Measurements from ENCODE around the gene GPX1.
A peak's percentile ranks its signal among the peaks of the same experiment; 100 is the strongest.
"Not testable (repeated sequence)": the region's sequence is repeated elsewhere in the genome, so short reads cannot be mapped to it uniquely, and the experiment has no call there.

The GPX1 gene

DNA sequence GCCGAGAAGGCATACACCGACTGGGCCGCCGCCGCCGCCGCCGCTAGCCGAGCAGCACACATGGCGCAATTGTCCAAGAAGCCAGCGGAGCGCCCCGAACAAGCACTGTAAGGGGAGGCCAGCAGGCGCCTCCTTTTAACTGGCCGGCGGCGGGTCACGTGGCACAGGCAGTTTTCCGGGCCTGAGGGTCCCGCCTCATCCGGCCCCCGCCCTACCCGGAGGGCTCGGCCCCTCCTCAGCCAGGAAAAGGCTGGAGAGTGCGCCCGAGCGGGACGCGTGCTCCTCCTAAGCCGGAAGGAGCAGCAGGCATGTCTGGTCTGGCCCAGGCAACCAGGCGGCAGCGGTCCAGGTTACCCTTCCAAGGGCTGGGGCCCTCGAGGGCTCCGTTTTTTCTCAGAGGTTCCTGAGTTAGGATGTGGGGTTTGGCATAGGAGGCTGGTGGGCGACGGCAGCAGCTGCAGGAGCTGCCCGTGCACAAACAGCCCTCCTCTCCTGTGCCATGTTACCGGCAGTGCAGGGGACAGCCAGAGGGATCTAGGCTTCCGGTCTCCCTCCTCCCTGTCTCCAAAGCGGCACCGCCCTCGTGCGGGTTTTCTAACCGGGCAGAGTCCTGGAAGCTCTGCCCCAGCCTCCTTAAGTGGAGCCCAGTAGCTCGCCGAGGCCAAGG is at the start of gene GPX1:
GPX1 (minus strand) TSS at position 137 of the 667 bp plus-strand sequence; CDS start at position 62, 75 bp downstream.
- peak; percentile 85 for DNase-seq (ENCODE audit: low spot score)

DNA sequence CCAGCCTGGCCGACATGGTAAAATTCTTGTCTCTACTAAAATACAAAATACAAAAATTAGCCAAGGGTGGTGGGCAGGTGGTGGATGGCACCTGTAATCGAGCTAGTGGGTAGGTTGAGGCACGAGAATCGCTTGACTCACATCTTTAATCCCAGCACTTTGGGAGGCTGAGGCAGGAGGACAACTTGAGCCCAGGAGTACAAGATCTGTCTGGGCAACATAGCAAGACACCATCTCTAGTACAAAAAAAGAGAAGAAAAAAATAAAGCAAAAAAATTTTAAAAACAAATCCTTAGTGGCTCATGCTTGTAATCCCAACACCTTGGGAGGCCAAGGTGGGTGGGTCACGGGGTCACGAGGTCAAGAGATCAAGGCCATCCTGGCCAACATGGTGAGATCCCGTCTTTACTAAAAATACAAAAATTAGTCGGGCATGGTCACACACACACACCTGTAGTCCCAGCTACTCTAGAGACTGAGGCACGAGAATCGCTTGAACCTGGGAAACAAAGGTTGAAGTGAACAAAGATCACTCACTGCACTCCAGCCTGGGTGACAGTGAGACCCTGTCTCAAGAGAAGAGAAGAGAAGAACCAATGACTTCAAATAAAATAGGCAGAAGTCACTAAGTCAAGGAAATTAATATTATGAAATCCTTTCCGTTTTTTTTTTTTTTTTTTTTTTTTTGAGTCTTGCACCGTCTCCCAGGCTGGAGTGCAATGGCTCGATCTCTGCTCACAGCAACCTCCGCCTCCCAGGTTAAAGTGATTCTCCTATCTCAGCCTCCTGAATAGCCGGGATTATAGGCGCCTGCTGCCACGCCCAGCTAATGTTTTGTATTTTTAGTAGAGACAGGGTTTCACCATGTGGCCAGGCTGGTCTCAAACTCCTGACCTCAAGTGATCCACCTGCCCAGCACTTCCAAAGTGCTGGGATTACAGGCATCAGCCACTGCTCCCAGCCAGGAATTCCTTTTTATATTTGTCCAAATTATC is 48.7 kb upstream of the GPX1 start:
- no peak for DNase-seq (ENCODE audit: low spot score)

- DNase-seq (ENCODE audit: low spot score): not testable (repeated sequence)
These were observed 47.4 kb upstream of the GPX1 start for GRCh38 chr3:49405570-49405969.

DNA sequence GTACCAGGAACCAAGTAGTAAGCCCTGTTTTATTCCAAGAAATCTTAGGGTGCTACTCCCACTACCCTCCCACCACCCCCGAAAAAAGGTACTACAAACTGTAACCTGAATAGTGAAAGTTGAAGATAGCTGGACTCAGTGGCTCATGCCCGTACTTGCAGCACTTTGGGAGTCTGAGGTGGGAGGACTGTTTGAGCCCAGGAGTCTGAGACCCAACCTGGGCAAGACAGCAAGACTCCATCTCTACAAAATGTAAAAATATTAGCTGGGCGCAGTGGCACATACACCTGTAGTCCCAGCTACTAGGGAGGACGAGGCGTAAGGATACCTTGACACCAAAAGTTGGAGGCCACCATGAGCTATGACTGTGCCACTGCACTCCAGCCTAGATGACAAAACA is 45.7 kb upstream of the GPX1 start:
- DNase-seq (ENCODE audit: low spot score): no peak

GRCh38 chr3:49401766-49402165 is 43.6 kb upstream of the GPX1 start:
- no peak for DNase-seq (ENCODE audit: low spot score)

DNA sequence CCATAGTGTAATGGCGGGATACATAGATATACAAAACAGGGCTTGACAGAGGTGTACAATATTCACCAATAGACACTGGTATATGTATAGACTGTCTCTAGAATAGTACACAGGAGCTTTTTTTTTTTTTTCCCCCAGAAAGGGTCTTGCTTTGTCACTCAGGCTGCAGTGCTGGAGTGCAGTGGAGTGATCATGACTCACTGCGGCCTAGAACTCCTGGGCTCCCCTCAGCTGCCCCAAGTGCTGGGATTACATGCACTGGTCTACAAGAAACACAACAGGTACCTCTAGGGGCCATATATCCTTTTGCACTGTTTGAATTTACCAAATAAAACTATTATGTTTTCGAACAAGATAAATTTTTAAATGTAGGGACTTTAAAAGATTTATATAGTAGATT is 41.3 kb upstream of the GPX1 start:
- no peak for DNase-seq (ENCODE audit: low spot score)

GRCh38 chr3:49397470-49397869 is 39.3 kb upstream of the GPX1 start:
- no peak for DNase-seq (ENCODE audit: low spot score)

GRCh38 chr3:49391310-49391709 is 33.2 kb upstream of the GPX1 start:
- not testable (repeated sequence) for DNase-seq (ENCODE audit: low spot score)

DNA sequence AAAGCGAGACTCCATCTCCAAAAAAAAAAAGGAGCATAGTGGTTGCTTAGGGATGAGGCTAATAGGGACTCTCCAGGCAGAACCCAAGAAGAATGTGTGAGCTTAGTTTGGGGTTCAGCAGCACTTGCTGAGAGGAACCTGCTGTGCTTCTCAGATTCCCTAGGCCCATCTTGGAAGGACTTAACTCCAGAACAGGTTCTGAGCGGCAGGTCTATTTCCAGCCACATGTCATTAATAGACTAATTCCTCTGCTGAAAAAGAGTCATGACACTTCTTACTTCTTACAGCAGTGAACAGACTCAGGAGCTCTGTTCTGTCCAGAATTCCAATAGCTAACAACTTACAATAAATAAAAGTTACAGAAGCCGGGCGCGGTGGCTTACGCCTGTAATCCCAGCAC is 31.1 kb upstream of the GPX1 start:
- no peak for DNase-seq (ENCODE audit: low spot score)

GRCh38 chr3:49388289-49388820 is 30.2 kb upstream of the GPX1 start:
- no peak for DNase-seq (ENCODE audit: low spot score)

- no peak for DNase-seq (ENCODE audit: low spot score)
These were observed 29.6 kb upstream of the GPX1 start for GRCh38 chr3:49387721-49388120.

- no peak for DNase-seq (ENCODE audit: low spot score)
These were observed 28.1 kb upstream of the GPX1 start for GRCh38 chr3:49386056-49386756.

DNA sequence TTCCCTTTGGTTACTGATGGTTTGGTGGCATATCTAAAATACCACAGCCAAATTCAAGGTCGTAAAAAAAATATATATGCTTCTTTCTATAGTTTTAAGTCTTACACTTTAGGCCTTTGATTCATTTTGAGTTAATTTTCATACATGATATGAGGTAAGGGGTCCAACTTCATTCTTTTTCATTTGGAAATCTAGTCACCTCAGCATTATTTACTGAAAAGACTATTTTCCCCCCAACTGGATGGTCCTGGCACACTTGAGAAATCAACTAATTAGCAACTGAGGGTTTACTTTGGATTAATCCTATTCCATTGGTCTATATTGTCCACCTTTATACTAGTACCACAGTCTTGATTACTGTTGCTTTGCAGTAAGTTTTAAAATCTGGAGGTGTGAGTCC is 27.5 kb upstream of the GPX1 start:
- no peak for DNase-seq (ENCODE audit: low spot score)

- no peak for DNase-seq (ENCODE audit: low spot score)
These were observed 25.2 kb upstream of the GPX1 start for GRCh38 chr3:49383387-49383786.

GRCh38 chr3:49378249-49378895 is 20.2 kb upstream of the GPX1 start:
- DNase-seq (ENCODE audit: low spot score): no peak

- no peak for DNase-seq (ENCODE audit: low spot score)
These were observed 19.3 kb upstream of the GPX1 start for GRCh38 chr3:49377483-49377882.

- DNase-seq (ENCODE audit: low spot score): no peak
These were observed 13.8 kb upstream of the GPX1 start for GRCh38 chr3:49371946-49372345.

- DNase-seq (ENCODE audit: low spot score): no peak
These were observed 12.6 kb upstream of the GPX1 start for GRCh38 chr3:49370585-49371290.

GRCh38 chr3:49362561-49362960 is 4.4 kb upstream of the GPX1 start:
- no peak for DNase-seq (ENCODE audit: low spot score)

DNA sequence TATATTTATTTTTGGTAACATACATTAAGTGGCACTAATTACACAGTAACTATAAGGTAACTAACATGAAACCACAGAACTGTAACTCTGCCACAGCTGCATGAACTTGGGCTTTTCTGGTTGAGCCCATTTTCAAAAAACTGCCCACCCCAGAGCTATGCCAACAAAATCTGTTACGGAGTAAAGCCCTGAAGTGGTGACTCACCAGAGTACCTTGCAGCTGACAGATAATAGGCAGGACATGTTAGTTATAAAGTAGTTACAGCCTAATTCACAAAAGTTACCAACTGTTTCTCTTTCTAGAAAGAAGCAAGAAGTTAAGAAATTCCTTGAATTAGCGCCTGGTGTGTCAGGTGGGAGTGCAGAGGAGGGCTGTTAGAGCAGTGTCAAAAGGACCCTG is 1.5 kb upstream of the GPX1 start:
- no peak for DNase-seq (ENCODE audit: low spot score)

DNA sequence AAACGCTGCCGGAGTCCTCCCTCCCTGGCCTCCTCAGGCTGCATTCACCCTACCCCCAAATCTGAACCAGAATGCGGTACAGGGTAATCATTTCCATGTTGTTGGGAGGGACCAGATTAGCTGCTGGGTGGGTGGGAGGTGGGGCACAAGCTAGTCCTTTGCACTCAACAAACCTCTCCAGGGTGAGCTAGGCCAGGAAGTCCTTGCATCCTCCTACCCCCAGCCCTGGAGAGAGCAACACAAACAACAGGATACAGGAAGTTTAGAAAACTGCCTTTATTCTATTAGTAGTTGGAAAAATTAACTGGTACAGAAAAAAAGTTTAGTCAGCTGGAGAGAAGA is 702 bp upstream of the GPX1 start:
- DNase-seq (ENCODE audit: low spot score): no peak

All from HuH-7.5 (cell line).